ENCODE data around the gene TEAD1. TPM values are rescaled to one million over a fixed set of nuclear protein-coding genes. Genes with fewer than 3 reads are reported as not detected.

The TEAD1 gene
- polyA plus RNA-seq, 1 donor (not counting 4 experiments of a cell fraction or from before 2014, with no cell fraction given) = 32.7 TPM

GRCh38 chr11:12859872-12860657, 185.8 kb downstream of the TEAD1 start:
- TF ChIP-seq EZH2 (IDR thresholded peaks at IDR 0.05; ENCODE audit: low read length) = no peak
- TF ChIP-seq, protein P1, sequence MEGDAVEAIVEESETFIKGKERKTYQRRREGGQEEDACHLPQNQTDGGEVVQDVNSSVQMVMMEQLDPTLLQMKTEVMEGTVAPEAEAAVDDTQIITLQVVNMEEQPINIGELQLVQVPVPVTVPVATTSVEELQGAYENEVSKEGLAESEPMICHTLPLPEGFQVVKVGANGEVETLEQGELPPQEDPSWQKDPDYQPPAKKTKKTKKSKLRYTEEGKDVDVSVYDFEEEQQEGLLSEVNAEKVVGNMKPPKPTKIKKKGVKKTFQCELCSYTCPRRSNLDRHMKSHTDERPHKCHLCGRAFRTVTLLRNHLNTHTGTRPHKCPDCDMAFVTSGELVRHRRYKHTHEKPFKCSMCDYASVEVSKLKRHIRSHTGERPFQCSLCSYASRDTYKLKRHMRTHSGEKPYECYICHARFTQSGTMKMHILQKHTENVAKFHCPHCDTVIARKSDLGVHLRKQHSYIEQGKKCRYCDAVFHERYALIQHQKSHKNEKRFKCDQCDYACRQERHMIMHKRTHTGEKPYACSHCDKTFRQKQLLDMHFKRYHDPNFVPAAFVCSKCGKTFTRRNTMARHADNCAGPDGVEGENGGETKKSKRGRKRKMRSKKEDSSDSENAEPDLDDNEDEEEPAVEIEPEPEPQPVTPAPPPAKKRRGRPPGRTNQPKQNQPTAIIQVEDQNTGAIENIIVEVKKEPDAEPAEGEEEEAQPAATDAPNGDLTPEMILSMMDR (optimal IDR thresholded peaks at IDR 0.05 in 1 of 3, IDR thresholded peaks at IDR 0.05 in 1 of 3, conservative IDR thresholded peaks at IDR 0.05 in 1 of 3; ENCODE audit: extremely low read depth in 1 of 3, insufficient read depth in 2 of 3, low read length in 3 of 3) = no peak
- dilution Hi-C loops (cut with MboI; ENCODE audit: extremely low pct_ligation_motif_present, low sequenced_read_pairs) = no loop called here
- DNase-seq (ENCODE audit: low read depth, low spot score) = no peak
- H3K9me3 ChIP-seq (ENCODE audit: control insufficient read depth, low read depth, low read length) = no peaks in the 10 kb centered on the region
- H3K9ac ChIP-seq (ENCODE audit: control insufficient read depth, extremely low read depth, insufficient read depth, low read length) = no peak overlapping the region
- no peak overlapping the region for H2AFZ ChIP-seq (ENCODE audit: control insufficient read depth, low read length)
- no peak for FAIRE-seq
- no peak overlapping the region for H3K27ac ChIP-seq (ENCODE audit: control insufficient read depth, insufficient read depth, low read length)
- peaks cover 63% of the 10 kb centered on the region for H3K79me2 ChIP-seq (ENCODE audit: control insufficient read depth, insufficient read depth, low read length)
- H3K36me3 ChIP-seq (ENCODE audit: control insufficient read depth in 2 of 2, extremely low read depth in 1 of 2, insufficient read depth in 2 of 2, low read length in 2 of 2) = peaks cover 1 to 16% of the 10 kb centered on the region in 2 experiments
- no peaks in the 10 kb centered on the region for H3K27me3 ChIP-seq (ENCODE audit: control insufficient read depth, extremely low read depth, insufficient read depth, low read length)
- H3K4me2 ChIP-seq (ENCODE audit: control insufficient read depth, extremely low read depth, insufficient read depth, low read depth, low read length) = no peak overlapping the region
- H3K4me1 ChIP-seq (ENCODE audit: control insufficient read depth, extremely low read depth, insufficient read depth, low read length) = peaks cover 31% of the 10 kb centered on the region
- H3K4me3 ChIP-seq (ENCODE audit: control insufficient read depth in 2 of 3, extremely low read depth in 1 of 3, insufficient read depth in 2 of 3, low read depth in 1 of 3, low read length in 3 of 3) = no peak overlapping the region
- peaks cover 2% of the 10 kb centered on the region for H3K9me1 ChIP-seq (ENCODE audit: control insufficient read depth, extremely low read depth, insufficient read depth, low read length)
- no peaks in the 10 kb centered on the region for H4K20me1 ChIP-seq (ENCODE audit: control insufficient read depth, extremely low read depth, insufficient read depth, low read length)

GRCh38 chr11:12860827-12861226, 186.6 kb downstream of the TEAD1 start:
- Histone ChIP-seq H3K9me1 (ENCODE audit: control insufficient read depth, extremely low read depth, insufficient read depth, low read length) (peaks cover 2% of the 10 kb centered on the region), H3K79me2 (ENCODE audit: control insufficient read depth, insufficient read depth, low read length) (peaks cover 56% of the 10 kb centered on the region), H3K27me3 (ENCODE audit: control insufficient read depth, extremely low read depth, insufficient read depth, low read length) (no peaks in the 10 kb centered on the region), H3K36me3 (ENCODE audit: control insufficient read depth in 2 of 2, extremely low read depth in 1 of 2, insufficient read depth in 2 of 2, low read length in 2 of 2) (peaks cover 1 to 17% of the 10 kb centered on the region in 2 experiments), H2AFZ (ENCODE audit: control insufficient read depth, low read length) (no peak overlapping the region), H3K4me2 (ENCODE audit: control insufficient read depth, extremely low read depth, insufficient read depth, low read depth, low read length) (no peak overlapping the region), H3K4me3 (ENCODE audit: control insufficient read depth in 2 of 3, extremely low read depth in 1 of 3, insufficient read depth in 2 of 3, low read depth in 1 of 3, low read length in 3 of 3) (no peak overlapping the region), H3K9ac (ENCODE audit: control insufficient read depth, extremely low read depth, insufficient read depth, low read length) (no peak overlapping the region), H3K27ac (ENCODE audit: control insufficient read depth, insufficient read depth, low read length) (no peak overlapping the region), H3K4me1 (ENCODE audit: control insufficient read depth, extremely low read depth, insufficient read depth, low read length) (peaks cover 32% of the 10 kb centered on the region), H4K20me1 (ENCODE audit: control insufficient read depth, extremely low read depth, insufficient read depth, low read length) (no peaks in the 10 kb centered on the region), H3K9me3 (ENCODE audit: control insufficient read depth, low read depth, low read length) (no peaks in the 10 kb centered on the region)
- FAIRE-seq = no peak
- TF ChIP-seq, protein P1 (optimal IDR thresholded peaks at IDR 0.05 in 1 of 3, IDR thresholded peaks at IDR 0.05 in 1 of 3, conservative IDR thresholded peaks at IDR 0.05 in 1 of 3; ENCODE audit: extremely low read depth in 1 of 3, insufficient read depth in 2 of 3, low read length in 3 of 3) = no peak
- TF ChIP-seq EZH2 (IDR thresholded peaks at IDR 0.05; ENCODE audit: low read length) = no peak
- no peak for DNase-seq (ENCODE audit: low read depth, low spot score)
- dilution Hi-C loops (cut with MboI; ENCODE audit: extremely low pct_ligation_motif_present, low sequenced_read_pairs) = no loop called here
